SK-N-SH (cell line): Measurements from ENCODE around the gene BAZ1A. TPM values are rescaled to one million over a fixed set of nuclear protein-coding genes. Genes with fewer than 3 reads are reported as not detected.

ENCODE experiments used
- CTCF ChIA-PET: fragments of 300-600, 350-600 bp; formaldehyde crosslinking; extraction: SDS; loops from one replicate; lab custom pipeline; 2021; lab: Yijun Ruan, JAX
- POLR2A ChIA-PET: fragments of 350-600 bp; sonication (Branson Sonifier 250); formaldehyde crosslinking; extraction: SDS; loops from one replicate; lab custom pipeline; 2020; ENCODE audit warnings: antibody characterized with exemption, inconsistent platforms; lab: Yijun Ruan, JAX
- DNase-seq: peaks from one replicate; pipeline ENCODE4 v3.0.0; 2012
- H2AFZ ChIP-seq: fragments of 200-600 bp; sonication (generic); 2 replicates; pipeline ENCODE4 v1.8.1; 2016; ENCODE audit warnings: antibody characterized with exemption, mild to moderate bottlenecking, low read depth
- H3F3A ChIP-seq: fragments of 200-600 bp; sonication (generic); replicated peaks from 2 replicates; pipeline ENCODE3; 2016; ENCODE audit warnings: antibody characterized with exemption, mild to moderate bottlenecking; ENCODE audit not compliant: insufficient read depth
- H3K27ac ChIP-seq, 2 experiments: fragments of 200-500 bp in 1 of 2; fragments of 200-600 bp in 1 of 2; sonication (Bioruptor generic) in 1 of 2; sonication (generic), shearing (Covaris generic) in 1 of 2; 2 replicates each; pipeline versions ENCODE4 v1.5.1 to v1.6.1; 2014 to 2016; ENCODE audit warnings: low read depth in 2 of 2, inconsistent platforms in 1 of 2, low read length in 1 of 2, mild to moderate bottlenecking in 1 of 2, mixed read lengths in 1 of 2
- H3K27me3 ChIP-seq: fragments of 200-600 bp; sonication (generic), shearing (Covaris generic); 2 replicates; pipeline ENCODE4 v1.6.1; 2016; ENCODE audit warnings: mixed run types; ENCODE audit not compliant: insufficient read depth
- H3K36me3 ChIP-seq, 2 experiments: fragments of 200-500 bp in 1 of 2; fragments of 200-600 bp in 1 of 2; sonication (Bioruptor generic) in 1 of 2; sonication (generic) in 1 of 2; replicated peaks in 1 of 2; 2 replicates each; pipeline versions ENCODE3 to v1.5.1; 2014 to 2016; ENCODE audit warnings: low read length in 1 of 2, mild to moderate bottlenecking in 1 of 2; ENCODE audit not compliant: insufficient read depth in 2 of 2, control insufficient read depth in 1 of 2
- H3K4me1 ChIP-seq, 2 experiments: fragments of 200-500 bp in 1 of 2; fragments of 200-600 bp in 1 of 2; sonication (Bioruptor generic) in 1 of 2; sonication (generic), shearing (Covaris generic) in 1 of 2; 2 replicates each; pipeline versions ENCODE4 v1.5.1 to v1.6.1; 2014 to 2016; ENCODE audit warnings: low read depth in 1 of 2, low read length in 1 of 2, mixed run types in 1 of 2; ENCODE audit not compliant: insufficient read depth in 2 of 2, control insufficient read depth in 1 of 2
- H3K4me2 ChIP-seq: fragments of 200-600 bp; sonication (generic), shearing (Covaris generic); 2 replicates; pipeline ENCODE4 v1.6.1; 2017; ENCODE audit warnings: mixed run types
- H3K4me3 ChIP-seq, 2 experiments: fragments of 200-500 bp in 1 of 2; fragments of 200-600 bp in 1 of 2; sonication (Bioruptor generic) in 1 of 2; sonication (generic), shearing (Covaris generic) in 1 of 2; 2 replicates each; pipeline versions ENCODE4 v1.5.1 to v1.8.1; 2014 to 2016; ENCODE audit warnings: low read depth in 2 of 2, inconsistent platforms in 1 of 2, low read length in 1 of 2, mild to moderate bottlenecking in 1 of 2, mixed read lengths in 1 of 2, moderate library complexity in 1 of 2
- H3K79me2 ChIP-seq: fragments of 200-600 bp; sonication (generic); 2 replicates; pipeline ENCODE4 v1.8.1; 2017; ENCODE audit warnings: mild to moderate bottlenecking; ENCODE audit not compliant: insufficient read depth
- H3K9ac ChIP-seq: fragments of 200-600 bp; sonication (generic); 2 replicates; pipeline ENCODE4 v1.6.1; 2017; ENCODE audit warnings: mixed run types
- H3K9me2 ChIP-seq: fragments of 200-600 bp; sonication (generic); 2 replicates; pipeline ENCODE4 v1.6.1; 2017; ENCODE audit warnings: mixed run types
- H3K9me3 ChIP-seq: fragments of 200-600 bp; sonication (generic); 2 replicates; pipeline ENCODE4 v1.6.1; 2017; ENCODE audit warnings: mixed run types, mild to moderate bottlenecking, moderate library complexity
- H4K20me1 ChIP-seq: fragments of 200-600 bp; sonication (generic); 2 replicates; pipeline ENCODE4 v1.6.1; 2017; ENCODE audit warnings: mild to moderate bottlenecking, mixed run types; ENCODE audit not compliant: insufficient read depth
- CHD2 ChIP-seq: fragments of 150-350 bp; IDR thresholded peaks from 2 replicates; pipeline ENCODE4 v1.6.1; 2018; ENCODE audit warnings: low read length; ENCODE audit not compliant: partially characterized antibody
- CTCF ChIP-seq: fragments of 200-600 bp; sonication (generic); IDR thresholded peaks from 2 replicates; pipeline ENCODE4 v1.6.1; 2017; ENCODE audit warnings: antibody characterized with exemption, mild to moderate bottlenecking, moderate library complexity
- FOXJ3 ChIP-seq: sonication (generic); formaldehyde crosslinking; IDR thresholded peaks from 2 replicates; pipeline ENCODE4 v1.5.1; 2020; ENCODE audit warnings: mild to moderate bottlenecking, missing genetic modification reagents
- JUND ChIP-seq: IDR thresholded peaks from 2 replicates; pipeline ENCODE4 v1.4.0; 2012
- MEF2A ChIP-seq: IDR thresholded peaks from 2 replicates; pipeline ENCODE4 v1.4.0; 2012; ENCODE audit warnings: low read depth, borderline replicate concordance
- MXI1 ChIP-seq: IDR thresholded peaks from 2 replicates; pipeline ENCODE4 v1.6.1; 2012; ENCODE audit warnings: mild to moderate bottlenecking, low read depth, low read length, improper control_type of control experiment
- NFIC ChIP-seq: IDR thresholded peaks from 2 replicates; pipeline ENCODE4 v1.4.0; 2012; ENCODE audit warnings: borderline replicate concordance
- NRF1 ChIP-seq: IDR thresholded peaks from 2 replicates; pipeline ENCODE4 v1.6.1; 2012; ENCODE audit warnings: low read depth, mild to moderate bottlenecking, low read length
- POLR2AphosphoS5 ChIP-seq: IDR thresholded peaks from 2 replicates; pipeline ENCODE4 v1.6.1; 2012; ENCODE audit warnings: low read depth, low read length
- RCOR1 ChIP-seq: fragments of 150-350 bp; IDR thresholded peaks from 2 replicates; pipeline ENCODE4 v1.6.1; 2017; ENCODE audit warnings: antibody characterized with exemption, low read length
- RFX5 ChIP-seq: IDR thresholded peaks from 2 replicates; pipeline ENCODE4 v1.6.1; 2012; ENCODE audit warnings: mild to moderate bottlenecking, improper control_type of control experiment, low read length
- RXRA ChIP-seq: IDR thresholded peaks from 2 replicates; pipeline ENCODE4 v1.4.0; 2012; ENCODE audit warnings: low read depth, mild to moderate bottlenecking, borderline replicate concordance
- SMC3 ChIP-seq: IDR thresholded peaks from 2 replicates; pipeline ENCODE4 v1.6.1; 2012; ENCODE audit warnings: low read depth, low read length, improper control_type of control experiment
- TAF1 ChIP-seq: IDR thresholded peaks from 2 replicates; pipeline ENCODE4 v1.6.1; 2012; ENCODE audit warnings: low read depth, mild to moderate bottlenecking, low read length, moderate library complexity, borderline replicate concordance
- TCF12 ChIP-seq: IDR thresholded peaks from 2 replicates; pipeline ENCODE4 v1.4.0; 2012
- TEAD4 ChIP-seq: IDR thresholded peaks from 2 replicates; pipeline ENCODE4 v1.4.0; 2012; ENCODE audit warnings: mild to moderate bottlenecking, borderline replicate concordance; ENCODE audit not compliant: insufficient read depth
- ZBTB33 ChIP-seq: IDR thresholded peaks from 2 replicates; pipeline ENCODE4 v1.4.0; 2012; ENCODE audit warnings: low read depth, borderline replicate concordance
- WGBS: methylation state at CpG from one replicate; pipeline ENCODE4 v1.1.6; 2017; ENCODE audit warnings: low lambda C conversion rate; 5-methylcytosine and 5-hydroxymethylcytosine counted together
- polyA plus RNA-seq, 3 experiments: library from polyadenylated mRNA; depleted of rRNA; stranded (reverse); fragments of >200 nt; gene quantifications; 2 replicates each; pipeline ENCODE4 v1.2.3, GENCODE V29; 2012

Gene BAZ1A
- polyA plus RNA-seq, 1 of the 3 experiments (the other 2 are of a cell fraction) = 17.4 TPM

- TF ChIP-seq ZBTB33 (no peak), RCOR1 (no peak), CHD2 (no peak), POLR2AphosphoS5 (peak; percentile 71), TEAD4 (no peak), SMC3 (no peak), MEF2A (no peak; the same call in 1 of the 2 replicates), NRF1 (no peak), RFX5 (no peak), NFIC (no peak), CTCF (no peak)
- TF ChIP-seq, all 33 proteins: peak for 9
Measured at GRCh38 chr14:34714320-34715126, 160.6 kb downstream of the BAZ1A start, which contains the start of gene CFL2 (continued).

GRCh38 chr14:34713681-34714319, 161.4 kb downstream of the BAZ1A start:
- no peak for DNase-seq
- Histone ChIP-seq H2AFZ (0 out of 2 replicates have a peak overlapping the region, but pooled peaks have one; percentile 25), H4K20me1 (0 out of 2 replicates have a peak, but pooled peaks cover 3% of the 10 kb centered on the region), H3K27ac (peak overlapping the region; percentile 90 to 91), H3K36me3 (peaks cover 15 to 21% of the 10 kb centered on the region in 2 experiments), H3K9ac (peak overlapping the region; percentile 88), H3K4me2 (peak overlapping the region; percentile 65), H3K27me3 (no peaks in the 10 kb centered on the region), H3F3A (peaks cover 45% of the 10 kb centered on the region), H3K9me3 (no peaks in the 10 kb centered on the region), H3K79me2 (peaks cover 49% of the 10 kb centered on the region), H3K4me3 (peak overlapping the region; percentile 68 to 83), H3K4me1 (peaks cover 25 to 27% of the 10 kb centered on the region in 2 experiments), H3K9me2 (no peaks in the 10 kb centered on the region)
- ChIA-PET CTCF (interaction anchor here (0.8 to 5.5 kb wide), 4 partner anchors 9 to 67 kb away, joined by 3 to 56 read pairs (median 14); no protein-coding TSS in a partner anchor), POLR2A (interaction anchor here (0.8 to 1.4 kb wide), 2 partner anchors 9 to 14 kb away, joined by 3 to 5 read pairs; no protein-coding TSS in a partner anchor)
- under 1% methylated on average over 30 of the region's 33 CpGs for WGBS
- 0 out of 2 replicates have a peak, but pooled peaks have one; percentile 4 for TF ChIP-seq JUND
- TF ChIP-seq TAF1 = 0 out of 2 replicates have a peak, but pooled peaks have one; percentile 9
- TF ChIP-seq MXI1 = 0 out of 2 replicates have a peak, but pooled peaks have one; percentile 4
- TF ChIP-seq RXRA = no peak
- TF ChIP-seq FOXJ3 = no peak
- 0 out of 2 replicates have a peak, but pooled peaks have one; percentile 35 for TF ChIP-seq TCF12
- peak; percentile 36; the same call in 1 of the 2 replicates for TF ChIP-seq POLR2AphosphoS5
